ENCODE measurements around the gene SNTG2. TPM values are rescaled to one million over a fixed set of nuclear protein-coding genes. Genes with fewer than 3 reads are reported as not detected.

The SNTG2 gene
- total RNA-seq, 2 experiments from 2014 or later = 2.5 to 3.2 TPM

DNA sequence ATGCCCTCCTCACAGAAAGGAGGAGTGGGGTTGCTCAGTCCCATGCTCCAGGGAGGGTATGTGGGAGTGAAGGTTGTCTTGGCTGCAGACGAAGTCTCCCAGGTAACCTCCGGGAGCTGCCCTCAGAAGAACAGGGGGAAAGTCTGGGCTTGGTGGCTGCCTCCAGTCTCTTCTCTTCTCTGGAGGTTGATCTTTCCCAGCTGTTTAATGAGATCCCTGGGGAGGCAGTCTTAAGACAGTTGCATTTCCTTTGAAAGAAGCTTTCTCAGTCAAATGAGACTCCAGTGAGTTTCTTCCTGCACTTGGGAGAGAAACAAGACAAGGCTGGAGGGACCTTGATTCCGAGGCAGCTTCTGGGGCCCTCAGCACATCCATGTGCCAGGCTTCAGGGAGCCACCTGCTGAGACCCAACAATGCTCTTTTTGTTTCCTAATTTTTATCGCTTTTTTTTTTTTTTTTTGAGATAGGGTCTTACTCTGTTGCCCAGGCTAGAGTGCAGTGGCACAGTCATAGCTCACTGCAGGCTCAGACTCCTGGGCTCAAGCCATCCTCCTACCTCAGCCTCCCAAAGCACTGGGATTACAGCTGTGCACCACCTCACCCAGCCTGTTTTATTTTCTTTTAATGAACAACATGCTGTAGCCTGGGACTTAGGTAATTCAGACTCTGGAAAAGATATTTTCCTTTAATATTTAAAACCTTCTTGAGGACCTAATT is 390.9 kb downstream of the SNTG2 start:
- POLR2A ChIA-PET = no interaction called here
- TF ChIP-seq, protein P1, sequence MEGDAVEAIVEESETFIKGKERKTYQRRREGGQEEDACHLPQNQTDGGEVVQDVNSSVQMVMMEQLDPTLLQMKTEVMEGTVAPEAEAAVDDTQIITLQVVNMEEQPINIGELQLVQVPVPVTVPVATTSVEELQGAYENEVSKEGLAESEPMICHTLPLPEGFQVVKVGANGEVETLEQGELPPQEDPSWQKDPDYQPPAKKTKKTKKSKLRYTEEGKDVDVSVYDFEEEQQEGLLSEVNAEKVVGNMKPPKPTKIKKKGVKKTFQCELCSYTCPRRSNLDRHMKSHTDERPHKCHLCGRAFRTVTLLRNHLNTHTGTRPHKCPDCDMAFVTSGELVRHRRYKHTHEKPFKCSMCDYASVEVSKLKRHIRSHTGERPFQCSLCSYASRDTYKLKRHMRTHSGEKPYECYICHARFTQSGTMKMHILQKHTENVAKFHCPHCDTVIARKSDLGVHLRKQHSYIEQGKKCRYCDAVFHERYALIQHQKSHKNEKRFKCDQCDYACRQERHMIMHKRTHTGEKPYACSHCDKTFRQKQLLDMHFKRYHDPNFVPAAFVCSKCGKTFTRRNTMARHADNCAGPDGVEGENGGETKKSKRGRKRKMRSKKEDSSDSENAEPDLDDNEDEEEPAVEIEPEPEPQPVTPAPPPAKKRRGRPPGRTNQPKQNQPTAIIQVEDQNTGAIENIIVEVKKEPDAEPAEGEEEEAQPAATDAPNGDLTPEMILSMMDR (IDR thresholded peaks at IDR 0.05) = no peak
- no peaks in the 10 kb centered on the region for H3K9me3 Mint-ChIP-seq
- no peak overlapping the region for H3K4me3 Mint-ChIP-seq
- CTCF ChIA-PET = no interaction called here
- ATAC-seq = no peak
- no peaks in the 10 kb centered on the region for H3K27me3 Mint-ChIP-seq
- H3K36me3 Mint-ChIP-seq (ENCODE audit: low read depth) = no peaks in the 10 kb centered on the region
- intact Hi-C loops (cut with micrococcal nuclease) = no loop called here
- DNase-seq = no peak
- no peaks in the 10 kb centered on the region for H3K4me1 Mint-ChIP-seq (ENCODE audit: low read depth)
- no peak overlapping the region for H3K27ac Mint-ChIP-seq

DNA sequence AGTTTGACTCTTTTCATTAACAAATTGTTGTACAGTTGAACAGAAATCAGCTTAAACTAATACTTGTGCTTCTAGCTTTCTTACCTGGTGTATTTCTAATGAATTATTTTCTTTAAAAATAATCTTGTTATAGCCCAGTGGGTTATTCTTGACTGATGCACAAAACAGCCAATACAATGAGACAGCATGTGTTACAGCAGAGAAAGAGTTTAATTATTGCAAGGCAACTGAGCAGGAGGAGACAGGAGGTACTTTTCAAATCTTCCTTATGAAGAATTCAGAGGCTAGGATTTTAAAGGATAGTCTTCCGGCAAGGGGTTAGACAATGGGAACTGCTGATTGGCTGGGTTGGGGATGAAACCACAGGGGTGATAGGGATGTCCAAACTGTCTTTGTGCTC is 398.1 kb downstream of the SNTG2 start:
- CTCF ChIA-PET = no interaction called here
- intact Hi-C loops (cut with micrococcal nuclease) = no loop called here
- ATAC-seq = no peak
- Mint-ChIP-seq H3K27me3 (no peaks in the 10 kb centered on the region), H3K4me1 (ENCODE audit: low read depth) (no peaks in the 10 kb centered on the region), H3K27ac (no peak overlapping the region), H3K4me3 (no peak overlapping the region), H3K36me3 (ENCODE audit: low read depth) (peaks cover 2% of the 10 kb centered on the region), H3K9me3 (peaks cover 9% of the 10 kb centered on the region)
- TF ChIP-seq, protein P1 (IDR thresholded peaks at IDR 0.05) = no peak
- POLR2A ChIA-PET = no interaction called here
- no peak for DNase-seq

GRCh38 chr2:1350111-1350510 is 399.5 kb downstream of the SNTG2 start:
- intact Hi-C loops (cut with micrococcal nuclease) = no loop called here

DNA sequence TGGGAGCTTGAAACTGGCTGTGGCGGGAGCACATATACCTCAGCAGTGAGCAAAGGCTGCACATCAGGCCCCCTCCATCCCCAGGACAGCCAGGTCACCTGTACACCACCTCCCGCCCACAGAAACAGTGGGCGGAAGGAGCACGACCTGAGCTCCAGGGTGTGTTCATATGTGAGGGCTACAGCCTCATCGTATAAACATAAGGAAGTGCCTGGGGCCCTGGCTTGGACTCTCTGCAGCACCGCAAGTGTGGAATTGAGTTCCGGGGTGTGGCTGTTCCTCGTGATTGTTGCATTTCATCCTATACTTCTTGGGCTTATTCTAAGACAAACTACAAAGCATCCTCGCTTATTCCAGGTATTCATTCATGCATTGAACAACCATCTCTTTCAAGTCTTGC is 402.5 kb downstream of the SNTG2 start:
- ChIA-PET POLR2A (no interaction called here), CTCF (no interaction called here)
- Mint-ChIP-seq H3K4me3 (no peak overlapping the region), H3K27me3 (no peaks in the 10 kb centered on the region), H3K27ac (no peak overlapping the region), H3K36me3 (ENCODE audit: low read depth) (peaks cover 2% of the 10 kb centered on the region), H3K4me1 (ENCODE audit: low read depth) (no peaks in the 10 kb centered on the region), H3K9me3 (peaks cover 8% of the 10 kb centered on the region)
- no peak for DNase-seq
- TF ChIP-seq, protein P1 (IDR thresholded peaks at IDR 0.05) = no peak
- intact Hi-C loops (cut with micrococcal nuclease) = no loop called here
- ATAC-seq = no peak

More at GRCh38 chr2:1350111-1350510, 399.5 kb downstream of the SNTG2 start:
- ChIA-PET POLR2A (no interaction called here), CTCF (no interaction called here)
- ATAC-seq (no peak), DNase-seq (no peak)
- TF ChIP-seq, protein P1 (IDR thresholded peaks at IDR 0.05) = no peak
- Mint-ChIP-seq H3K27me3 (no peaks in the 10 kb centered on the region), H3K36me3 (ENCODE audit: low read depth) (peaks cover 2% of the 10 kb centered on the region), H3K4me3 (no peak overlapping the region), H3K27ac (no peak overlapping the region), H3K9me3 (peaks cover 9% of the 10 kb centered on the region), H3K4me1 (ENCODE audit: low read depth) (no peaks in the 10 kb centered on the region)

GRCh38 chr2:1353543-1353942 is 402.9 kb downstream of the SNTG2 start:
- Mint-ChIP-seq H3K4me1 (ENCODE audit: low read depth) (no peaks in the 10 kb centered on the region), H3K27me3 (no peaks in the 10 kb centered on the region), H3K27ac (no peak overlapping the region), H3K4me3 (no peak overlapping the region), H3K36me3 (ENCODE audit: low read depth) (peaks cover 2% of the 10 kb centered on the region), H3K9me3 (peaks cover 4% of the 10 kb centered on the region)
- ChIA-PET CTCF (no interaction called here), POLR2A (no interaction called here)
- no peak for ATAC-seq
- intact Hi-C loops (cut with micrococcal nuclease) = no loop called here
- TF ChIP-seq, protein P1 (IDR thresholded peaks at IDR 0.05) = no peak
- no peak for DNase-seq
